DMS53 treated with DMSO at 0.1 percent for 48 hours (cell line): Measurements from ENCODE around the gene PIK3R4.

Experiments
- DNase-seq: peaks from one replicate; lab custom pipeline; 2025; ENCODE audit not compliant: unreplicated experiment; lab: John Stamatoyannopoulos, UW

The PIK3R4 gene

GRCh38 chr3:130743354-130743753 is 3.3 kb downstream of the PIK3R4 start:
- no peak for DNase-seq

GRCh38 chr3:130741946-130742610 is 4.6 kb downstream of the PIK3R4 start:
- DNase-seq, result no peak

GRCh38 chr3:130739848-130740247 is 6.8 kb downstream of the PIK3R4 start:
- DNase-seq, result no peak

- no peak for DNase-seq
These were observed 8.4 kb downstream of the PIK3R4 start for GRCh38 chr3:130738241-130738640.

GRCh38 chr3:130737622-130738021 is 9.0 kb downstream of the PIK3R4 start:
- DNase-seq, result no peak

GRCh38 chr3:130733236-130733875 is 13.3 kb downstream of the PIK3R4 start:
- no peak for DNase-seq

- no peak for DNase-seq
These were observed 14.1 kb downstream of the PIK3R4 start for GRCh38 chr3:130732501-130732900.

GRCh38 chr3:130731817-130732216 is 14.8 kb downstream of the PIK3R4 start:
- DNase-seq, result no peak

- DNase-seq, result no peak
These were observed 17.5 kb downstream of the PIK3R4 start for GRCh38 chr3:130729154-130729553.

GRCh38 chr3:130728037-130728436 is 18.6 kb downstream of the PIK3R4 start:
- DNase-seq, result no peak

GRCh38 chr3:130725746-130726145 is 20.9 kb downstream of the PIK3R4 start:
- no peak for DNase-seq

GRCh38 chr3:130715616-130716015 is 31.0 kb downstream of the PIK3R4 start:
- no peak for DNase-seq

GRCh38 chr3:130712718-130713423 is 33.8 kb downstream of the PIK3R4 start:
- no peak for DNase-seq

- no peak for DNase-seq
These were observed 34.9 kb downstream of the PIK3R4 start for GRCh38 chr3:130711565-130712324.

GRCh38 chr3:130709671-130710070 is 37.0 kb downstream of the PIK3R4 start:
- no peak for DNase-seq

GRCh38 chr3:130707902-130708601 is 38.6 kb downstream of the PIK3R4 start:
- no peak for DNase-seq

GRCh38 chr3:130705501-130705900 is 41.1 kb downstream of the PIK3R4 start:
- DNase-seq, result peak; percentile 29

- no peak for DNase-seq
These were observed 43.6 kb downstream of the PIK3R4 start for GRCh38 chr3:130702985-130703384.

- DNase-seq, result no peak
These were observed 46.1 kb downstream of the PIK3R4 start for GRCh38 chr3:130700541-130700940.

- peak; percentile 42 for DNase-seq
These were observed 46.9 kb downstream of the PIK3R4 start for GRCh38 chr3:130699765-130700164.

GRCh38 chr3:130693314-130693713 is 53.3 kb downstream of the PIK3R4 start:
- DNase-seq, result no peak
